Daoy (cell line): Measurements from ENCODE around the gene REN. TPM values are rescaled to one million over a fixed set of nuclear protein-coding genes. Genes with fewer than 3 reads are reported as not detected.

Experiments
- DNase-seq: peaks from one replicate; pipeline ENCODE4 v3.0.0-alpha.2; 2015; ENCODE audit warnings: low read depth
- total RNA-seq: library from RNA; depleted of rRNA; stranded (reverse); fragments of >200 nt; shearing (Covaris generic); gene quantifications from 2 replicates; pipeline ENCODE4 v1.2.3, GENCODE V29; 2014; rRNA removed

REN gene
- not detected in 2 replicates for total RNA-seq

GRCh38 chr1:204166219-204166618 lies at the start of gene REN:
Gene REN (minus strand): TSS chr1:204166337. CDS start chr1:204166293, 44 bp downstream.
- DNase-seq, result no peak

GRCh38 chr1:204213668-204214662 lies 47.8 kb upstream of the REN start, which contains the start of gene GOLT1A:
Gene GOLT1A (minus strand): TSS chr1:204213988. CDS start chr1:204213906, 82 bp downstream.
- peak; percentile 83 for DNase-seq

- DNase-seq, result no peak
These were observed 46.6 kb upstream of the REN start for GRCh38 chr1:204212715-204213114.

- no peak for DNase-seq
These were observed 44.9 kb upstream of the REN start for GRCh38 chr1:204211046-204211445.

DNA sequence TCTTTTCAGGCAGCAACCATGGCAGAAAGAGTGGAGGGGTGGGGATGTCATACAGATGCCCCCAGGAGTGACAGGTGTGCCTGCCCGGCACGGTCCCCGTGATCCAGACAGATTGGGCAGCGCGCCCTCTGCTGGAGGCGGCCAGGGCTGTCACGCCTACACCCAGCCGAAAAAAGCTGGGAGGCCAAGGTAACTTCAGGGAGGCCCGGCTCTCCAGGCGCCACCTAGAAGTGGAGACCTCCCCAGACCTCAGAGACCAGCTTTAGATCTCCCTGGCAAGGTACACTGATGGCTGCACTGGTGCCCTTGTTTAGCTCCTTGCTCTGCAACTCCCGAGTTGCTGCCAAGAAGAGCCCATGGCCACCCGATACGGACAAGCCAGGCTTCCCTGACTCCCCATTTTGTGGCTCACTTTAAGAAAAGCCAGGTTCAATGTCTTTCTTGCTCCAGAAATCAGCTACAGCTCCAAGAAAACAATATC lies 41.0 kb upstream of the REN start:
- DNase-seq, result peak; percentile 60

DNA sequence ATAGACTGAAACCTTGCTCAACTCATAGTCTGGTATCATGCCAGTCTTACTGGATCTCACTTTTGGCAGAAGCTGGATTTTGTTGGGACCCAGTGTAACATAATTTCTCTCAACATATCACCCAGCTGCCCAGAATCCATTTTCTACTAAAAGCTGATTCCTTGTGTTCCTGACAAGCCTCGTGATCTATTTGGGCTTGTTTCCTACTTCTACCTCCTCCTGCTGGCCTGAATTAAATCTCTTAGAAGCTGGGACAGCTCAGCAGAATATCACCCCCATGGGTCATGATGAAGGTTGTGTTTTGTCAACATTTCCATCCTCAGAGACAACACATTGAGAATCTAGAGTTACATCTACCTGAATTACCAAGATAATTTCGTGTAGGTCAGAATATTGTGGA lies 40.0 kb upstream of the REN start:
- no peak for DNase-seq

DNA sequence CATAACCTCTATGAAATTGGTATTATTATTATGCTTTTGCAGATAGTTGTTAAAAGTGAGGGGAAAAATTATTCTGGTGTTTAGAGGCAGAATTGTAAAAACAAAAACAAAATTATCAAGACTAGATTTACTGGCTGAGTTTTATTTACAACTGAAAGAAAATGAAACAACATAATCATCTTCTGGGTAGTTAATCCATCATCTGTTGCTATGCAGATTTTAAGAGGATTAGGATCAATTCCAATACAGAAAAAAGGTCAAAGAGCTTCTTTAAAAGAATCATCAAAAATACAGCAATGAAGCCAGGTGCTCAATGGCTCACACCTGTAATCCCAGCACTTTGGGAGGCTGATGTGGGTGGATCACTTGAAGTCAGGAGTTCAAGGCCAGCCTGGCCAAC lies 39.3 kb upstream of the REN start:
- DNase-seq, result no peak

DNA sequence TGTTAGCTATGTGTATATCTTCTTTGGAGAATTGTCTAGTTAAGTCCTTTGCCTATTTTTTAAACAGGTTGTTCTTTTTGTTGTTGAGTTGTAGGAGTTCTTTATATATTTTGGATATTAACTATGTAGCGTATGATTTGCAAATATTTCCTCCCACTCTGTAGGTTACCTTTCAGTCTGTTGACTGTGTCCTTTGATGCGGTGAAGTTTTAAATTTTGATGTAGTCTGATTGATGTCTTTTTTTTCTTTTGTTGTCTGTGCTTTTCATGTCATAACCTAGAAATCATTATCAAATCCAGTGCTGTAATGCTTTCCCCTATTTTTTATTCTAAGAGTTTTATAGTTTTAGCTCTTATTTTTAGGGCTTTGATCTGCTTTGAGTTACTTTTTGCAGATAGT lies 38.8 kb upstream of the REN start:
- DNase-seq, result no peak

GRCh38 chr1:204203206-204203767 lies 37.1 kb upstream of the REN start:
- no peak for DNase-seq

DNA sequence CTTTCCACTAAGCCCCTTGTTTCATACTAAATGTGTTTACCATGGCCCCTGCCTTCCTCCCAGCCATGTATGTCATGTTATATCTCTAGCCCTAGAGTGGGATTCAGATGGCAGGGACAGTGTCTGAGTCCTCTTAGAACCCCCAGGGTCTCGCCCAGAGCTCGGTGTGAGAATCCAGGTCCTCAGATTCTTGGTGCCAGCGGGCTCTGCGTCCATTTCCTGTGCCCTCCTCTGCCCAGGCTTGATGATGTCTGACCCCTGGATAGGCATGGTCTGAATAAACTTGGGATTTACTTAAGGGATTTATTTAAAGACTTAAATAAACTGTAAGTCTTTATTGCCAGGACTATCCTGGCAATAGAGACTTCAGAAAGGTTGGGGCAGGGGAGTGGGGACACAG lies 36.3 kb upstream of the REN start:
- DNase-seq, result no peak

GRCh38 chr1:204201348-204202040 lies 35.4 kb upstream of the REN start:
- DNase-seq, result no peak

- DNase-seq, result no peak
These were observed 33.4 kb upstream of the REN start for GRCh38 chr1:204199579-204199978.

DNA sequence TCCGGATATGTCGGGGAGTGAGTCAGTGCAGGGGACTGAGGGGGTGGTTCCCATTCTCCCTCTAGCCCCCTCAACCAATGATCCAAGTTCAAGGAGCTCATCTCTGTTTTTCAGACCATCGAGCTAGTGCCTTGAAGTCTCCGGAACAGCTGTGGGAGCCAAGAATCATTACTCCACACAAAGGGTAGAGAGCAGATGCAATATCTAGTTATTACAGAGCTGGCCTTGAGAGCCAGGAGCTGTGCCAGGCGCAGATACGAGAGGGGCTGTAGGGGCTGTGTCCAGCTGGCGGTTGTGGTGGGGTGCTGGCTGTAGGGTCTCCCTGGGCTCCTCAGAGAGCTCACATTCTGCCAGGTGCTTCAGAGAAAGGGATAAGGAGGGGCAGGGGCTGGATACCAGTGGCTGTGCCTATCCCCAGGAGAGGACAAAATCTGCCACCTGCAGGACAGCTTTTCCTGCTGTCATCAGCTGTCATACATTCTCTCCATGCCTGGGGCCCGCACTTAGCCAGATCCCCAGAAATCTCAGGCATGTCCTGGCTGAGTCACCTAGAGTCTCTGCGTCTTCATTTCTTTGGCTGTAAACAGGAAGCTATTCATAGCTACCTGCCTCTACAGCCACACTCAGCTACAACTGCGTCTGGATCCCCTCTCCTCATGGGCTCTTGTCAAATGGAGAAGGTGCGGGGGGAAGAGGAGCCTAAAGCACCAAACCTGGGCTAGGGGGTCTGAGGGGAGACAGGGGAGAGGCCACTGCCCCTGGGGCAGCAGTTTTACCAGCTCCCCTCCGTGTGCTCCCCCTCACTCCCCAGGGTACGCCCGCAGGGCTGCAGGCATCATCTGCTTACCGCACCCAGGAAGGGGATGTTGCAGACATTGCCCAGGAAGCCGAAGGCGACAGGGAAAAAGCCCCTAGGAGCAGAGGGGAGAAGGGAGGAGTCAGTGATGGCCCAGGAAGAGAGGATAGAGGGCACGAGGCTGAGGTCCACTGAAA lies 32.5 kb upstream of the REN start:
- peak; percentile 72 for DNase-seq

- no peak for DNase-seq
These were observed 30.9 kb upstream of the REN start for GRCh38 chr1:204197068-204197467.

DNA sequence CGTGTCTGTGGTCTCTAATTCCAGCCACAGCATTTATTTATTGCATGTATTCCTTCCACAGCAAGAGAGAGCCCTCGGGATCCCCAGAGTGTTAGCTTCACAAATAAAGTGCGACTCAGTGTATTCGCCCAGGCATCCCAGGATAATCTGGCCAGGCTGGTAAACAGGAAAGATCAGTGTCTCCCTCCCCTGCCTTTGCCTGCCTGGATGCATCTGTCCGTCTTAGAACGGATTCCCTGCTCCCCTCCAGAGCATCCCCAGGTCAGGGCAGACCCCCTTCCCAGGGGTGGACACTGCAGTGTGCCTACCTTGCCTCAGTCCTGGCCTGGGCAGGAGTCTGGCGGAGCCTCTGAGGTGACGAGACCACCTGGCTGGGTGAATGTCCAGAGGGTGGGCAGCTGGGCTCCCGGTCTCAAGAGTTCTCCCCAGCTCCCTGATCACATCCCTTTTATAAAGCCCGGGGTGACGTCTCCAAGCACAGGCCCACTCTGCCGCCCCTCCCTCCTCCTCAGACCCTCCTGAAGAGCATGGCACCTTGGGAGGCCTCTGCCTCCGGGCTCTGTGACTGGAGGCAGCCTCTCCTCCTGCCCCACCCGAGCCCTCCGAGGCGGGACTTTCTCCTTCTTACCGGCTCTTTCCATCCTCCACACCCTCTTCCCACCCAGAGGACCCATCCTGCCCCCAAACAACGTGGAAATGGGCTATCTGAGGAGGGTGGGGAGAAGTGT lies 30.1 kb upstream of the REN start, which contains the start of gene KISS1:
Gene KISS1 (minus strand): TSS at position 424 of the 728 bp plus-strand sequence. CDS start 3,615 bp downstream, outside the sequence.
- DNase-seq, result no peak

DNA sequence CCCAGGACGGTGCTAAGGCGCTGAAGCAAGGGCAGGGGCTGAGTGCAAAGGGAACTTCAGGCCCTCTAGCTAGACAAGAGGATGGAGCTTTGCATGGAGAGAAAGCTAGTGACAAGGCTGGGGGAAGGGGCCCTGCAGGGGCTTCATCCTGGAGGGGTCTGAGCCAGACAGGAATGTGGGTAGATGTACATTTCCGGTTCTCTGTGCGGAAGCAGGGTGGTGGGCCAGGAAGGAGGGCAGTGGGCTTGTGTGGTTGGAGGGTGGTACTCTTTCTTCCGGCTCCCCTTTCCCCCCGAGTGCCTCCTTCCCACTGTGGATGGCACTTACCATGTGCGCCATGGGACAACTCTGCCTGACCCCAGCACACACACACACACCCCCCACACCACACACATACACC lies 28.6 kb upstream of the REN start:
- no peak for DNase-seq

DNA sequence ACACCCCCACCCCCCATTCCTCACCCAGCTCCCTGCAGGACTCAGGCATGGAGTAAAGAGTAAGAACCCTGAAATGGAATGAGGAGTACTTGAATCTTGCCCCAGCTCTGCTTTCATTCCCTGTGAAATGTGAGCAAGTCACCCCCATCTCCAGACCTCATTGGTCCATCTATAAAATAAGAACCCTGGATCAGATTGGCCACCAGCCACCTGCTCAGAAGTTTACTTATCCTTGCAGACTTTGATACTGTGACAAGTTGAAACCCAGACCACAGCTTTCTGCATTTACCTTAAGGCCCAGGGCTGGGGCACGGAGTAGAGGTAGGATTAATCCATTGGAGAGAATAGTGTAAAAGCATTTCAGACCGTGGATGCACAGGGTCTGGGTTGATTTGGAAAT lies 27.9 kb upstream of the REN start:
- DNase-seq, result no peak

DNA sequence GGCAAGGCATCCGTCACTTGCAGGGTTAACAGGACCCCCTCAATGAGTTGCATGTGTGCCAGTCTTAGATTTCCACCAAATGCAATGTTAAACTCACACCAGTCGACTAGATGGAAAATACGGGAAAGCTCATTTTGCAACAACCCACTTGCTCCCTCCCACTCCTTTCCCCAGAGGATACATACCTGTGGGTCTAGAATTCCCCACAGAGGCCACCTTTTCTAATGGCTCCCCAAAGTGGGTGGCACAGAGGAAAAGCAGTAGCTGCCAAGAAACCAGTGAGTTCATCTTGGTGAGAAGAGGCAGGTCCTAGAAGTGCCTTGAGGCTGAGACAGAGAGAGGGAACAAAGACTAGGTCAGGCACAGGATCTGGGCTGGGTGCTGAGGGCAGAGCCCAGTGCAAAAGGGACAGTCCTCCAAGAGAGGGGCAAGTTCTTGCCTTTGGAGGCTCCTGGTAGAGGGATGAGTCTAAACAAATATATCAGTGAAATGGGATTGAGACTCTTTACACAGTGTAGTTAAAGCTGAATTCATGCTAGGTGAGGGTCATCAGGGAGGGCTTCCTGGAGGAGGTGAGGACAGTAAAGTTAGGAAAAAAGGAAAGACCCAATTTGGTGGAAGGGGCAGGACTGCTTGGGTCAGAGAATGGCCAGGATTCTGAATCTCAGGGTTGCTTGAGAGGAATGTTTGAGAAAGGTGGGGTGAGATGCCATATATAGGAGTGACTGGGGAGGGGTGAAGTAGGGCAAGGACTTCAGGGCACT lies 26.6 kb upstream of the REN start:
- no peak for DNase-seq

DNA sequence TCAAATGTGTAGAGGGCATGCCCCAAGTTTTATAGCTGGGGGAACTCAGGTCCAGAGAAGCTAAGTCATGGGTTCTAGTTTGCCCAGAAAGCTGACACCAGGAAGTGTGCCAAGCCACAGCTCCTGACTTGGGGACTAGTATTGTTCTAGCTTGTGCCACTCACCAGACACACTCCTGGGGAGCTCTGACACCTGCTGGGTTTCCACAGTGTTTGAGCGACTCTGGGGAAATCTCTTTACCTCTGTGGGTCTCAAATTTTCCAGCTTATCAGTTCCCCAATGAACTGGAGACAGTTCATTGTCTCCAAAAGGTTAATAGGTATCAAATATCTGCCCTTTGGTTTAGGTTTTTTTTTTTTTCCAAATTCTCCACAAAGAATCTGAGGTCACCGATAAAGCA lies 25.9 kb upstream of the REN start:
- DNase-seq, result no peak
